T-helper 17 cell (primary cell): ENCODE data around the gene ABHD17A. TPM values are rescaled to one million over a fixed set of nuclear protein-coding genes. Genes with fewer than 3 reads are reported as not detected.
"Not testable (repeated sequence)": the region's sequence is repeated elsewhere in the genome, so short reads cannot be mapped to it uniquely, and the experiment has no call there.

Source experiments
- ATAC-seq: fragments of 150-1000 bp; cut with Tn5 transposase; 2 replicates; pipeline ENCODE4 v1.10.0; 2021; ENCODE audit warnings: mild to moderate bottlenecking, moderate library complexity
- DNase-seq, 3 donors: peaks; one replicate each; pipeline versions ENCODE4 v3.0.0 to v3.0.0-alpha.2; 2020 to 2021
- H3K9me3 ChIP-seq: one replicate; pipeline ENCODE4 v1.7.0; 2013; ENCODE audit warnings: low read length, mild to moderate bottlenecking; ENCODE audit not compliant: control insufficient read depth, poor library complexity, severe bottlenecking
- H3K27ac Mint-ChIP-seq: one replicate; pipeline ENCODE4 v1.8.0; 2022; ENCODE audit warnings: mild to moderate bottlenecking, moderate library complexity, mixed read lengths
- H3K27me3 Mint-ChIP-seq: one replicate; pipeline ENCODE4 v1.8.0; 2022; ENCODE audit warnings: mixed read lengths
- H3K36me3 Mint-ChIP-seq: one replicate; pipeline ENCODE4 v1.8.0; 2022; ENCODE audit warnings: low read depth, mixed read lengths
- H3K4me1 Mint-ChIP-seq: one replicate; pipeline ENCODE4 v1.8.0; 2022; ENCODE audit warnings: mild to moderate bottlenecking, mixed read lengths
- H3K4me3 Mint-ChIP-seq: one replicate; pipeline ENCODE4 v1.8.0; 2022; ENCODE audit warnings: mild to moderate bottlenecking, moderate library complexity, mixed read lengths
- total RNA-seq, 4 donors: library from RNA in 2 of 4; stranded (reverse) in 2 of 4; gene quantifications; one replicate each; pipeline ENCODE4 v1.2.3 and lab custom pipeline; 2022 to 2026

ABHD17A gene
- total RNA-seq (100 to 1,000 TPM; 121 to 125 TPM), total RNA-seq (lab: John Stamatoyannopoulos, UW) (152 to 177 reads per million in 2 donors)

DNA sequence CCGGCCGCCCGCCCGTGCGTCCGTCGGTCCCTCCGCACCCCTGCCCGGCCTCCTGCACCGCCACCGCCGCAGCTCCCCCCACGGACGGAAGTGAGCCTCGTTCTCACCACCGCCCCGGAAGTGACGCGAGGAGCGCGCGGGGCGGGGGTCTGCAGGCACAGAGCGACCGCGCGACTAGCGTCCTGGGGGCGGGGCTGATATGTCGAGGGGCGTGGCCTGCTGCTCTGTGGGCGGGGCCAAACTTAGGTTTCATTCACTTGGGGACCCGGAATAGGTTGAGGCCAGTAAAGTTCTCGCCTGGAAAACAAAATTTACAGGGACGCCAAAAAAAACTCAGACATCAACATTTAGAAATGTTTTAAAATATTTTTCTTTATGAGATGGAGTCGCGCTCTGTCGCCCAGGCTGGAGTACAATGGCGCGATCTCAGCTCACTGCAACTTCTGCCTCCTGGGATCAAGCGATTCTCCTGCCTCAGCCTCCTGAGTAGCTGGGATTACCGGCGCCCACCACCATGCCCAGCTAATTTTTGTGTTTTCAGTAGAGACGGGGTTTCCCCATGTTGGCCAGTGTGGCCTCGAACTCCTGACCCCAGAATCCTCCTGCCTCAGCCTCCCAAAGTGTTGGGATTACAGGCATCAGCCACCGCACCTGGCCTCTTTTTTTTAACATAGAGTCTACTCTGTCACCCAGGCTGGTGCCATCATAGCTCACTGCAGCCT lies at the start of gene ABHD17A:
ABHD17A (minus strand) TSS at position 99 of the 722 bp plus-strand sequence. CDS start 3,930 bp downstream, outside the sequence.
- not testable (repeated sequence) for H3K36me3 Mint-ChIP-seq, H3K27me3 Mint-ChIP-seq, H3K9me3 ChIP-seq
- Mint-ChIP-seq H3K4me1 (peaks cover 37% of the 10 kb centered on the region), H3K27ac (peak within 1 kb of the TSS; percentile 100), H3K4me3 (peak within 1 kb of the TSS; percentile 98)
- peak; percentile 88 to 93 (median 92) for DNase-seq
- peak; percentile 74 for ATAC-seq

DNA sequence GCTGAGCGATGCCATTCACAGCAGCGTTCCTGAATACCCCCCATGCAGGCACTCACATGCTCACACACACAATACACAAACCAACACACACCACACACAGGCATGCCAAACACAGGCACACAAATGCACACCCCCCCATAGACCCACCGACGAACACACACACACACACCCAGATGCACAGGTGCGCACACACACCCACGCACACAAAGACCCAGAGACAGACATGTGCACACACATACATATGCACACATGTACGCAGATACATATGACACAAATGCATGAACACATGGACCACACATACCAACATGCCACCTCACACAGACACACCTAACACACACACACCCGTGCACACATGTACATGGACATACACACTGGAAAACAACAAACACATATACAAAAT lies 48.6 kb upstream of the ABHD17A start:
- Mint-ChIP-seq H3K27me3 (no peaks in the 10 kb centered on the region), H3K4me3 (no peak overlapping the region), H3K27ac (no peak overlapping the region)

DNA sequence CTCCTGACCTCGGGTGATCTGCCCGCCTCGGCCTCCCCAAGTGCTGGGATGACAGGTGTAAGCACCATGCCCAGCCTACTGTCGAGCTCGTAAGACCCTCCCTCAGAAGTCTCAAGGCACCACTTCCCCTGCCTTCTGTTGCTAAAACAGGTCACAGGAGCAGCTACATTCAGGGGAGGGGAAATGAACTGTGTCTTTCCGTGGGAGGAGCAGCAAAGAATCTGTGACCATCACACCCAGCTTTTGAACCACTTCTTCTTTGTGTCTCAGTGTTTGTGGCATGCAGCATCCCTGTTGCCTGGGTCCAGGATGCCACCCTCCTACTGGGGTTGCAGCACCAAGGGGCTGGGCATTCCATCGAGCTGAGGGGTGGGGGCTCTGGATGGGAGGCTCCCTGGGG lies 47.9 kb upstream of the ABHD17A start:
- DNase-seq: no peak
- H3K36me3 Mint-ChIP-seq: peaks cover 3% of the 10 kb centered on the region
- no peak overlapping the region for H3K4me3 Mint-ChIP-seq
- H3K27ac Mint-ChIP-seq: no peak overlapping the region
- no peaks in the 10 kb centered on the region for H3K27me3 Mint-ChIP-seq
- no peaks in the 10 kb centered on the region for H3K9me3 ChIP-seq
- ATAC-seq: no peak
- peaks cover 22% of the 10 kb centered on the region for H3K4me1 Mint-ChIP-seq

More for the DNA sequence above, 48.6 kb upstream of the ABHD17A start:
- no peak for DNase-seq
- Mint-ChIP-seq H3K4me1 (peaks cover 22% of the 10 kb centered on the region), H3K36me3 (peaks cover 3% of the 10 kb centered on the region)
- no peaks in the 10 kb centered on the region for H3K9me3 ChIP-seq
- ATAC-seq: no peak

DNA sequence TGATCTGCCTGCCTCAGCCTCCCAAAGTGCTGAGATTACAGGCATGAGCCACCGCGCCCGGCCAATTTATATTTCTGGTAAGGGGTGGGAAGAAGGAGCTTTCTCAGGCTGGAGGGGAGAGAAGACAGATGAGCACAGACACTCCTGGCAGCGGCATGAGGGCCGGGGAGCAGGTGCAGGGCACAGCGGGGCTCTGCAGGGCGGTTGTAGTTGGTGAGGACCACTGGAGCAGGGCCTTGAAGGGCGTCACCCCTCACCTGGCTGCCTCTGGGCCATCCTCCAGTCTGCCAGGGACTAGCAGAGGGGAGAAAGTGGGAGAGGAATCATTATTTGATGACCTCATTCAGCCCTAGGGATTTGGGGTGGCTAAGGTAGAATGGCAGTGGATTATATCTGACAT lies 47.1 kb upstream of the ABHD17A start:
- H3K4me3 Mint-ChIP-seq: no peak overlapping the region
- DNase-seq (no peak), ATAC-seq (no peak)
- no peaks in the 10 kb centered on the region for H3K27me3 Mint-ChIP-seq
- no peak overlapping the region for H3K27ac Mint-ChIP-seq
- peaks cover 28% of the 10 kb centered on the region for H3K4me1 Mint-ChIP-seq
- peaks cover 3% of the 10 kb centered on the region for H3K36me3 Mint-ChIP-seq
- H3K9me3 ChIP-seq: no peaks in the 10 kb centered on the region

DNA sequence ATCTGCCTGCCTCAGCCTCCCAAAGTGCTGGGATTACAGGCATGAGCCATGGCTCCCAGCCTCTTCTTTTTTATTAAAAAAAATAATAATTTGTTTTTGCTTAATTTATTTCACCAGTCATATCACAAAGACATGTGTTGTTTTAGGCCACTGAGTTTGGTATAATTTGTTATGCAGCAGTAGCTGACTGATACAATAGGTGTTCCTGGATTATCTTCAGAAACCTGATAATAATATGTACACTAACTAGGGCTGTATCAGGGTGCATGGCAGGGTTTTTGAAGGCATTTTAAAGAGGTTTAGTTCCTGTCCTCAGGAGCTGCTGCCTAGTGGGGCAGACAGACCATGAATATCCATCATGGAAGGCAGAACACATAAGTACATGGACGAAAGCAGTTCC lies 46.1 kb upstream of the ABHD17A start:
- Mint-ChIP-seq H3K27me3 (no peaks in the 10 kb centered on the region), H3K27ac (no peak overlapping the region), H3K4me3 (no peak overlapping the region), H3K36me3 (peaks cover under 1% of the 10 kb centered on the region), H3K4me1 (peaks cover 23% of the 10 kb centered on the region)
- DNase-seq (no peak), ATAC-seq (no peak)
- no peaks in the 10 kb centered on the region for H3K9me3 ChIP-seq

DNA sequence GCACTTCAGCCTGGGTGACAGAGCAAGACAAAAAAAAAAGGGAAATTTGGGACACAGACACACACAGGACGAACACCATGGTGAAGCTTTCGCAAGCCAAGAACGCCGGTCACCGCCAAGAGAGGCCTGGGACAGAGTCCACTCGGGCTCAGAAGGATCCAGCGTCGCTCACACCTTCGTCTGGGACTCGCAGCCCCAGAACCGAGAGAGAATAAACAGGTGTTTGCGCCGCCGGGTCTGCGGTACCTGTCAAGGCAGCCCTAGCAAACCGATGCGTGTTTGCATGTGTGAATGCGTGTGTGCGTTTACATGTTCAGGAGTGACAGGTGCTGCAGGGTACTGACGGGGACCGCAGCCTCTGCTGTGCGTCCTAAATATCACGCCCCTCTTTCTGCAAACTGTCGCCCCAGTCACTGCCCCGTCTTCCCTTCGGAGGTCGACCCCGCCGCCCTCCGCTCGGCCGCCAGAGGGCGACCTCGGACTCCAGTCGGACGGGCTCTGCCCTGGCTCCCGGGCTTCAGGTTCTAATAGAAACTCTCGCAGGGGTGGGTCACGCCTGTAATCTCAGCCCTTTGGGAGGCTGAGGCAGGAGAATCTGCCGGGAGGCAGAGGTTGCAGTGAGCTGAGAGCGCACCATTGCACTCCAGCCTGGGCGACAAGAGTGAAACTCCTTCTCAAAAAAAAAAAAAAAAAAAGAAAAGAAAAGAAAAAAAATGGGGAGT lies 43.9 kb upstream of the ABHD17A start:
- H3K27me3 Mint-ChIP-seq: no peaks in the 10 kb centered on the region
- peak overlapping the region; percentile 79 for H3K4me3 Mint-ChIP-seq
- peak overlapping the region; percentile 72 for H3K27ac Mint-ChIP-seq
- peak; percentile 90 for ATAC-seq
- no peaks in the 10 kb centered on the region for H3K9me3 ChIP-seq
- no peaks in the 10 kb centered on the region for H3K36me3 Mint-ChIP-seq
- H3K4me1 Mint-ChIP-seq: peaks cover 19% of the 10 kb centered on the region
- DNase-seq: peak; percentile 67 to 85 (median 77)

DNA sequence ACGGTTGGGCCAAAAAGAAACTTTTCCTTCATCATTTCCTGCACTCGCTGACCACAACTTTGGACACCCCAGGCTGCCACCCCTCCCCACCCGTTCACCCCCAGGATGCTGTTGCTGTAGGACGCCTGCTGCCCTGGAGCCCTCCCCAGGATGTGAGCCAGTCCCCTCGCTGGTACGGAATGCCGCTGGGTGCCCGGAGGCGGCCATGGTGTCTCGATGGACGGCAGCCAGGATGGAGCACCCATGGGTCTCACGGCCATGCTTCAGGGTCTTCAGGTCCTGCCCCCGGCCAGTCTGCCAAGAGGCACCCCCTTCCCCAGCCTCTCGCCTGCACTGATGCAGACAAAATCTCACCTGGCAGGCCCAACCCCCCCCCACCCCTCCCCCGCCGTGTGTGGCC lies 40.2 kb upstream of the ABHD17A start:
- no peak overlapping the region for H3K4me3 Mint-ChIP-seq
- no peaks in the 10 kb centered on the region for H3K27me3 Mint-ChIP-seq
- H3K4me1 Mint-ChIP-seq: peaks cover 19% of the 10 kb centered on the region
- ATAC-seq (no peak), DNase-seq (no peak)
- H3K27ac Mint-ChIP-seq: no peak overlapping the region
- no peaks in the 10 kb centered on the region for H3K9me3 ChIP-seq
- H3K36me3 Mint-ChIP-seq: no peaks in the 10 kb centered on the region

DNA sequence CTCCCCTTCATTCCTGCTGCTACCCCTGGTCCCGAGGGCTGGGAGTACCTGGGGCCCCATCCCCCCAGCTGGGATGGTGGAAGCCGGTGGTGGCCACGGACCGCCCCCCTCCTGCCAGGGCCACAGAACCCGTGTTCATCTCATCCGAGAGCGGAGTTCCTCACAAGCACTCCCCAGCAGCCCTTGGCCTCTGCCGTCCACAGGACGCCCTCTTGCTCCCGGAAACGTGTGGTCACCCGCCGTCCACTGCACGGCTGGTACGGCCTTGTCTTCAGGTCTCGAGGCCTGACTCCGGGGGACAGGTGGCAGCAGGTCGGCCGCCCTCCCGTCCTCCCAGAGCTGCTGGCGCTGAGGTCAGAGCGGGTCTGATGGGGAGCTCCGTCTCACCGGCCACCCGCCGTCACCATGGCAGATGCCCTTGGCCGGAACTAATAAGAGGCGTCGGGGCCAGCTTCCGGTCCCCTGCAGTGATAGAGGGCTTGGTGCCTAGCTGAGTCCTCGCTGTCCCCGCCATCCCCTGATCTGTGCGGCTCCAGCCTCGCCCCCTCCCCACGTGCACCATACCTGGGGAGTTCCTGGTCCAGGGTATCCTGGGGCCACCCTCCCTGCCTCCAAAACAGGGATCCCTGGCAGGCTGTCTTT lies 39.1 kb upstream of the ABHD17A start:
- DNase-seq (no peak), ATAC-seq (no peak)
- Mint-ChIP-seq H3K27me3 (no peaks in the 10 kb centered on the region), H3K4me3 (no peak overlapping the region), H3K27ac (no peak overlapping the region), H3K36me3 (no peaks in the 10 kb centered on the region), H3K4me1 (peaks cover 12% of the 10 kb centered on the region)
- no peaks in the 10 kb centered on the region for H3K9me3 ChIP-seq

DNA sequence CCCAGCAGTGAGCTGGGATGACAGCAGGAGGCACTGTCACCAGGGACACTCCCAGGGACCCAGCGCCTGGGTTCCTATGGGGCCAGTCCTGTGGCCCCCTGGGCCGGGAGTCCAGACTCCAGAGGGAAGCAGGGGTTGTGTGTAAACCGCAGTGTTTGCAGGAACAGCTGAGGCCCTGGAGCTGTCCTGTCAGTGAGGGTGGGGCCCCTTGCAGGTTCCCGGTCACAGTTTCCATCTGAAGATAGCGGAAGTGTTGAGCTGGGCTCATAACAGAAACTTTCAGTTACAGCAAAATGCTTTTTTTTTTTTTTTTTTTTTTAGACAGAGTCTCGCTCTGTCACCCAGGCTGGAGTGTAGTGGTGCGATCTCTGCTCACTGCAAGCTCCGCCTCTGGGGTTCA lies 38.0 kb upstream of the ABHD17A start:
- peak overlapping the region; percentile 67 for H3K27ac Mint-ChIP-seq
- peak; percentile 66 for ATAC-seq
- peak overlapping the region; percentile 71 for H3K4me3 Mint-ChIP-seq

DNA sequence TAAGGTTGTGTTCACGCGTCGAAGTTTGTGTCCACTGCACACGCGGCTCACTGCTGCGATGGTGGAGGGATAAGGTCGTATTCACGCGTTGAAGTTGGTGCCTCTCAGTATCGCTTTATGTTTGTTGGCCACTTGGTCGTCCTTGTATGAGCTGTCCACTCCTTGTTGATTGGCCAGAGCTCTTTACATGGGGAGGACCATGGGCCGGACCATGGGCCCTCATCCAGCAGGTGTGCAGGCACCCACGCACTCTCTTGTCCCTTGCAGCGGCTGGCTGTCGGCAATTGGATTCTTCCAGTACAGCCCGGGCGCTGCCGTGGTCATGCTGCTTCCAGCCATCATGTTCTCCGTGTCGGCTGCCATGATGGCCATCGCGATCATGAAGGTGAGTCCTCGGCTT lies 37.5 kb upstream of the ABHD17A start:
- ATAC-seq (no peak), DNase-seq (no peak)
- H3K4me3 Mint-ChIP-seq: no peak overlapping the region
- H3K4me1 Mint-ChIP-seq: peaks cover 7% of the 10 kb centered on the region
- H3K36me3 Mint-ChIP-seq: no peaks in the 10 kb centered on the region
- H3K27me3 Mint-ChIP-seq: no peaks in the 10 kb centered on the region
- no peaks in the 10 kb centered on the region for H3K9me3 ChIP-seq
- H3K27ac Mint-ChIP-seq: peak overlapping the region; percentile 67

More for the DNA sequence above, 38.0 kb upstream of the ABHD17A start:
- Mint-ChIP-seq H3K27me3 (no peaks in the 10 kb centered on the region), H3K4me1 (peaks cover 9% of the 10 kb centered on the region), H3K36me3 (no peaks in the 10 kb centered on the region)
- no peaks in the 10 kb centered on the region for H3K9me3 ChIP-seq
- no peak for DNase-seq

DNA sequence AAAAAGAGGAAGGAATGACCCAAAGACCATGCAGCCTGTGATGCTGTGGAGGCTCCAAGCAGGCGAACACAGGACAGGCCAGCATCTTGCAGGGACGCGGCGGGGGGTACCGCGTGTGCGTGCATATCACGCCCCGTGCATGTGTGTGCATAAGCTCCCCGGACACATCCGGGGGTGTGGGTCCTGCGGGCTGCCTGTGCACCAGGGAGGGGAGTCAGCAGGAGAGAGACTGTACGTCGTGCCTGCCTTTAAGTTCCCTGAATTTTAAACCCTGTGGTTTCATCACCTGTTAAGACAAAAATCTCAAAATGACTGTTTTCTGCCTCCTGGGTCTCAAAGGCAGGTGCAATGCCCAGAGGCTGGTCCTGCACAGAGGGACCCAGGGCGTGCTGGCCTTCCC lies 36.5 kb upstream of the ABHD17A start:
- ATAC-seq: no peak
- H3K9me3 ChIP-seq: no peaks in the 10 kb centered on the region
- H3K36me3 Mint-ChIP-seq: no peaks in the 10 kb centered on the region
- H3K27ac Mint-ChIP-seq: no peak overlapping the region
- DNase-seq: no peak
- no peak overlapping the region for H3K4me3 Mint-ChIP-seq
- H3K27me3 Mint-ChIP-seq: no peaks in the 10 kb centered on the region
- H3K4me1 Mint-ChIP-seq: peaks cover 4% of the 10 kb centered on the region

DNA sequence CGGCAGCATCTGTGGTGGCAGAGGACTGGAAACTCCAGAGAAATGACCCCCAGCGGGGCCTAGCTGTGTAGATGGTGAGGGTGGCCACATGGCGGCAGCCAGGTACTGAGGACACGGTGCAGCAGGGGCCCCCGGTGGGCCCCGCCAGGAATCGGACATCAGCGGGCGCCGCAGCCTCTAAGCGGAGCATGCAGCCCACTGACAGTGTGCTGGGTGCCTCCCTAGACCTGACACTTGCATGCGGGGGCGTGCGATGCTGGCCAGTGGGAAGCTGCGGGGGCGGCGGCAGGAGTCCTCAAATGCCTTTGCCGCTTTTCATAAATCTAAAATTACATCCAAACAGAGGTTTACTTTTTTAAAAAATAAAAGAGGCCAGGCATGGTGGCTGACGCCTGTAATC lies 36.0 kb upstream of the ABHD17A start:
- DNase-seq (no peak), ATAC-seq (no peak)
- H3K4me1 Mint-ChIP-seq: peaks cover 4% of the 10 kb centered on the region
- no peaks in the 10 kb centered on the region for H3K9me3 ChIP-seq
- no peak overlapping the region for H3K27ac Mint-ChIP-seq
- H3K27me3 Mint-ChIP-seq: no peaks in the 10 kb centered on the region
- H3K4me3 Mint-ChIP-seq: no peak overlapping the region
- H3K36me3 Mint-ChIP-seq: no peaks in the 10 kb centered on the region

DNA sequence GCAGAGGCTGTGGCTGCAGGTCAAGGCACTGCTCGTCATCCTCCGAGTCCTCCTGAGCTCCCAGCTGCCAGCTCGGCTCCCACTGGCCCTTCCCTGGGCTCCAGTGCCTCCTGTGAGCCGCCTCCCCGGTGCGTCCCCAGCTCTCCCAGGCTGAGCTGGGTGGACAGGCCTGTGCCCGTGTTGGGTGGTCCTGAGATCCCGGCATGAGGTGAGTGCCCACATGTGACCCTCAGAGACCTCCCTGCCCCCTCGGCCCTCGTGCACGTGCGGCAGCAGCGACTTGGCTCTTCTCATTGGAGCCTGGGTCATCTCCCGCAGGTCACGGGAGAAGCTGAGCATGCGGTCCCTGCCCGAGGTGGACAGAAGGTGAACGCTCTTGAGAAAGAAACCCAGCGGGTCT lies 35.3 kb upstream of the ABHD17A start:
- Mint-ChIP-seq H3K36me3 (no peaks in the 10 kb centered on the region), H3K4me3 (no peak overlapping the region), H3K4me1 (peaks cover 4% of the 10 kb centered on the region), H3K27ac (no peak overlapping the region), H3K27me3 (no peaks in the 10 kb centered on the region)
- DNase-seq (no peak), ATAC-seq (no peak)
- H3K9me3 ChIP-seq: no peaks in the 10 kb centered on the region
